Peyer's patch (tissue), 4 donors: Measurements from ENCODE around the gene FGGY.

Source experiments
- POLR2A ChIP-seq, 2 donors: fragments of 450-650 bp; IDR thresholded peaks; one replicate each; pipeline ENCODE4 v1.5.1; 2017; ENCODE audit warnings: antibody characterized with exemption in 2 of 2, mild to moderate bottlenecking in 2 of 2, moderate library complexity in 2 of 2
- TF ChIP-seq, protein P1 (sequence below), 6 experiments: fragments of 450-650 bp in 4 of 6; fragments of 200-600 bp in 2 of 6; sonication (generic) in 1 of 6; IDR thresholded peaks; one replicate each; pipeline ENCODE4 v1.5.1; 2017 to 2019; ENCODE audit warnings: antibody characterized with exemption in 6 of 6, mild to moderate bottlenecking in 3 of 6, moderate library complexity in 1 of 6

DNA sequence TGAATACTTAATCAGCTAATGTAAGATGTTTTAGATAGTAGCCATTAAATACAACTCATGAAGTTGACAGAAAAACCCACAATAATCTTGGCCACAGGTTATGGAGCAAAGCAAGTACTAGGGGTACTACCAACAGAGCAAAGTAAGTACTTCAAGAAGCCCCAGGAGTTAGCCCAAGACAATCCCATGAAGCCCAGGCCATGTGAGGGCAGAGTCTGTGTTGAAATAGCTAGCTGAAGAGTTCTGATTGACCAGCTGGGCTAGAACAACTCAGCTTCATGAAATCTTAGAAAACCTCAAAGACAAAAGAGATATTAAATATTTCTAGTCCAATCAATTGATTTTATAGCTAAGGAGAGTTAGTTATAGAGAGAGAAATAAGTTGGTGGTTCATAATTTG lies 304.9 kb downstream of the FGGY start:
- TF ChIP-seq POLR2A (IDR thresholded peaks at IDR 0.05) = no peak
- TF ChIP-seq, protein P1, sequence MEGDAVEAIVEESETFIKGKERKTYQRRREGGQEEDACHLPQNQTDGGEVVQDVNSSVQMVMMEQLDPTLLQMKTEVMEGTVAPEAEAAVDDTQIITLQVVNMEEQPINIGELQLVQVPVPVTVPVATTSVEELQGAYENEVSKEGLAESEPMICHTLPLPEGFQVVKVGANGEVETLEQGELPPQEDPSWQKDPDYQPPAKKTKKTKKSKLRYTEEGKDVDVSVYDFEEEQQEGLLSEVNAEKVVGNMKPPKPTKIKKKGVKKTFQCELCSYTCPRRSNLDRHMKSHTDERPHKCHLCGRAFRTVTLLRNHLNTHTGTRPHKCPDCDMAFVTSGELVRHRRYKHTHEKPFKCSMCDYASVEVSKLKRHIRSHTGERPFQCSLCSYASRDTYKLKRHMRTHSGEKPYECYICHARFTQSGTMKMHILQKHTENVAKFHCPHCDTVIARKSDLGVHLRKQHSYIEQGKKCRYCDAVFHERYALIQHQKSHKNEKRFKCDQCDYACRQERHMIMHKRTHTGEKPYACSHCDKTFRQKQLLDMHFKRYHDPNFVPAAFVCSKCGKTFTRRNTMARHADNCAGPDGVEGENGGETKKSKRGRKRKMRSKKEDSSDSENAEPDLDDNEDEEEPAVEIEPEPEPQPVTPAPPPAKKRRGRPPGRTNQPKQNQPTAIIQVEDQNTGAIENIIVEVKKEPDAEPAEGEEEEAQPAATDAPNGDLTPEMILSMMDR (IDR thresholded peaks at IDR 0.05) = no peak
